ENCODE measurements around the gene UPF3B. TPM values are rescaled to one million over a fixed set of nuclear protein-coding genes. Genes with fewer than 3 reads are reported as not detected.

Gene UPF3B
- total and polyA plus RNA-seq, 10 of the 15 experiments (the other 5 are each of a cell fraction or from before 2014, with no cell fraction given), result 5.7 to 35.3 (median 22.1) TPM

- H3K27ac ChIP-seq (ENCODE audit: control insufficient read depth, insufficient read depth), result no peak overlapping the region
- no TSS peak for BruUV-seq (replicated peaks)
- DNase-seq (ENCODE audit: low read depth, low spot score) (no peak), ATAC-seq (peak; percentile 51), FAIRE-seq (no peak)
- POLR2A ChIA-PET, result interaction anchor here (1.2 kb wide), 1 partner anchor 35 kb away, joined by 3 read pairs; the partner anchor contains the start of gene RPL39
- no peak overlapping the region for H3K4me3 ChIP-seq
- no peaks in the 10 kb centered on the region for H4K20me1 ChIP-seq (ENCODE audit: control insufficient read depth, insufficient read depth)
- H3K79me2 ChIP-seq (ENCODE audit: control insufficient read depth, insufficient read depth, low read length), result no peaks in the 10 kb centered on the region
- H3K4me2 ChIP-seq (ENCODE audit: control insufficient read depth, insufficient read depth), result no peak overlapping the region
- CTCF ChIA-PET, result interaction anchor here (0.6 kb wide), 1 partner anchor 533 kb away, joined by 3 read pairs; no protein-coding TSS in a partner anchor
- 62% methylated on average over 6 of the region's 7 CpGs for WGBS (ENCODE audit: insufficient coverage, insufficient replicate concordance, low lambda C conversion rate, missing lambda C conversion rate)
- no peaks in the 10 kb centered on the region for H3K4me1 ChIP-seq (ENCODE audit: control insufficient read depth, insufficient read depth, low read length)
- H3K27me3 ChIP-seq (replicated peaks in 1 of 2; ENCODE audit: control insufficient read depth in 2 of 2, insufficient read depth in 2 of 2, low read length in 1 of 2), result no peaks in the 10 kb centered on the region
- H3K9ac ChIP-seq (ENCODE audit: control insufficient read depth, insufficient read depth, low read length), result no peak overlapping the region
- SMC1A ChIA-PET (ENCODE audit: uncharacterized antibody, unreplicated experiment), result interaction anchor here (0.9 to 1.9 kb wide), 3 partner anchors 12 to 222 kb away, joined by 3 to 4 read pairs (median 4); no protein-coding TSS in a partner anchor
- H2AFZ ChIP-seq (ENCODE audit: control insufficient read depth, low read depth, low read length), result no peak overlapping the region
- in situ Hi-C loops (cut with MboI) (no loop called here), intact Hi-C loops (cut with micrococcal nuclease; ENCODE audit: unreplicated experiment) (no loop called here)
- H3K9me3 ChIP-seq (replicated peaks; ENCODE audit: control insufficient read depth, insufficient read depth, low read length), result no peaks in the 10 kb centered on the region
- RAD21 ChIA-PET (ENCODE audit: unreplicated experiment), result no interaction called here
- H3K36me3 ChIP-seq (ENCODE audit: control insufficient read depth in 2 of 2, insufficient read depth in 2 of 2, low read length in 1 of 2), result no peaks in the 10 kb centered on the region; a peak in 1 of 4 replicates
- TF ChIP-seq GATAD2B (conservative IDR thresholded peaks at IDR 0.05; ENCODE audit: low read depth), result no peak
- no peak for TF ChIP-seq NFYA (IDR thresholded peaks at IDR 0.05; ENCODE audit: borderline replicate concordance, low read depth, low read length)
- no peak for TF ChIP-seq YY1 (IDR thresholded peaks at IDR 0.05; ENCODE audit: low read depth, low read length)
- TF ChIP-seq NBN (IDR thresholded peaks at IDR 0.05), result no peak
- TF ChIP-seq ELK1 (IDR thresholded peaks at IDR 0.05; ENCODE audit: low read depth, low read length), result no peak
- no peak for TF ChIP-seq TBL1XR1 (IDR thresholded peaks at IDR 0.05; ENCODE audit: low read depth, low read length)
- TF ChIP-seq SREBF1 (IDR thresholded peaks at IDR 0.05; ENCODE audit: low read length), result no peak
- no peak for TF ChIP-seq STAT3 (IDR thresholded peaks at IDR 0.05; ENCODE audit: low read depth, low read length)
- TF ChIP-seq RUNX3 (IDR thresholded peaks at IDR 0.05; ENCODE audit: low read length), result 0 out of 2 replicates have a peak, but pooled peaks have one; percentile 22
- TF ChIP-seq NKRF (conservative IDR thresholded peaks at IDR 0.05), result no peak
- no peak for TF ChIP-seq SMARCA5 (IDR thresholded peaks at IDR 0.05)
- TF ChIP-seq DPF2 (IDR thresholded peaks at IDR 0.05), result 0 out of 2 replicates have a peak, but pooled peaks have one; percentile 27
- 0 out of 2 replicates have a peak, but pooled peaks have one; percentile 36 for TF ChIP-seq PML (IDR thresholded peaks at IDR 0.05; ENCODE audit: low read length)
- no peak for TF ChIP-seq SUPT20H (IDR thresholded peaks at IDR 0.05; ENCODE audit: borderline replicate concordance, control insufficient read depth, low read depth, low read length)
- TF ChIP-seq MTA2 (IDR thresholded peaks at IDR 0.05; ENCODE audit: low read depth), result peak; percentile 17; the same call in 1 of the 2 replicates
- TF ChIP-seq TCF7 (IDR thresholded peaks at IDR 0.05; ENCODE audit: borderline replicate concordance), result no peak
- TF ChIP-seq SMAD5 (IDR thresholded peaks at IDR 0.05; ENCODE audit: low read depth), result no peak
- peak; percentile 34; the same call in 1 of the 2 replicates for TF ChIP-seq EED (IDR thresholded peaks at IDR 0.05; ENCODE audit: low read depth)
- peak; percentile 43; the same call in 1 of the 2 replicates for TF ChIP-seq IKZF1 (conservative IDR thresholded peaks at IDR 0.05)
- no peak for TF ChIP-seq ZZZ3 (IDR thresholded peaks at IDR 0.05; ENCODE audit: control insufficient read depth, insufficient read length, low read depth)
- peak; percentile 75 for TF ChIP-seq JUNB (IDR thresholded peaks at IDR 0.05)
- TF ChIP-seq TARDBP (IDR thresholded peaks at IDR 0.05; ENCODE audit: borderline replicate concordance), result no peak
- peak; percentile 66 to 68; a peak in 3 of 4 replicates for TF ChIP-seq IKZF2 (IDR thresholded peaks at IDR 0.05)
- 0 out of 2 replicates have a peak, but pooled peaks have one; percentile 27 for TF ChIP-seq CREB1 (IDR thresholded peaks at IDR 0.05; ENCODE audit: low read depth)
- no peak for TF ChIP-seq RELA (IDR thresholded peaks at IDR 0.05; ENCODE audit: borderline replicate concordance, partially characterized antibody)
These were observed 26.3 kb downstream of the UPF3B start for GRCh38 chrX:119826399-119826959.
